ENCODE results near the gene MSL2. TPM values are rescaled to one million over a fixed set of nuclear protein-coding genes. Genes with fewer than 3 reads are reported as not detected.
"Not testable (repeated sequence)": the region's sequence is repeated elsewhere in the genome, so short reads cannot be mapped to it uniquely, and the experiment has no call there.

MSL2 gene
- total RNA-seq, 2 experiments from 2014 or later = 39.5 to 48.3 TPM

GRCh38 chr3:136192195-136192594 lies 3.9 kb downstream of the MSL2 start:
- CTCF ChIA-PET = interaction anchor here (0.6 kb wide), 1 partner anchor 130 kb away, joined by 3 read pairs; no protein-coding TSS in a partner anchor
- Mint-ChIP-seq H3K27ac (peak overlapping the region; percentile 98), H3K36me3 (ENCODE audit: low read depth) (peaks cover 45% of the 10 kb centered on the region), H3K4me1 (peaks cover 55% of the 10 kb centered on the region), H3K4me3 (peak overlapping the region; percentile 100)
- DNase-seq; H3K9me3 Mint-ChIP-seq (ENCODE audit: low read depth); ATAC-seq; H3K27me3 Mint-ChIP-seq; POLR2A ChIA-PET: not testable (repeated sequence)
- intact Hi-C loops (cut with DNase I, micrococcal nuclease) = loop anchor here (2.0 to 10.0 kb wide), 4 partner anchors 21 to 1983 kb away; partner anchors contain the start of gene DBR1 (in 1 of the 2)

GRCh38 chr3:136189859-136190617 lies 6.1 kb downstream of the MSL2 start:
- ATAC-seq = no peak
- peak overlapping the region; percentile 100 for H3K4me3 Mint-ChIP-seq
- H3K4me1 Mint-ChIP-seq = peaks cover 74% of the 10 kb centered on the region
- intact Hi-C loops (cut with DNase I, micrococcal nuclease) = loop anchor here (5.0 to 10.0 kb wide), 2 partner anchors 38 to 1985 kb away; partner anchors contain the start of gene DBR1 (in 1 of the 2)
- H3K36me3 Mint-ChIP-seq (ENCODE audit: low read depth) = peaks cover 48% of the 10 kb centered on the region
- ChIA-PET POLR2A (interaction anchor here (0.6 to 0.8 kb wide), 2 partner anchors 19 to 563 kb away, joined by 4 to 6 read pairs; no protein-coding TSS in a partner anchor), CTCF (interaction anchor here (1.1 to 1.3 kb wide), 3 partner anchors 17 to 44 kb away, joined by 3 read pairs; no protein-coding TSS in a partner anchor)
- H3K27ac Mint-ChIP-seq = peak overlapping the region; percentile 77
- no peaks in the 10 kb centered on the region for H3K9me3 Mint-ChIP-seq (ENCODE audit: low read depth)
- no peaks in the 10 kb centered on the region for H3K27me3 Mint-ChIP-seq
- DNase-seq = no peak

DNA sequence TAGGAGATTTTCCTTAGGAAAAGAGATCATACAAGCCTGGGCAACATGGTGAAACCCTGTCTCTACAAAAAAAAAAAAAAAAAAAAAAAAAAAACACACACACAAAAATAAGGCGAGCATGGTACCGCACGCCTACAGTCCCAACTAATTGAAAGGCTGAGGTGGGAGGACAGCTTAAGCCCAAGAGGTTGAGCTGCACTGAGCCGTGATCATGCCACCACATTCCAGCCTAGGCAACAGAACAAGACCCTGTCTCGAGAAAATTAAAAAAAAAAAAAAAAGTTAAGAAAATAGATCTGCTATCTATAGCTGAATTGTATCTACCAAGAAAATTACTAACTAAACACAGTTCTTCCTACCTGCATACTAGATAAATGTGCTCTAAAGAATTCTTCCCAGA lies 7.1 kb downstream of the MSL2 start:
- peak overlapping the region; percentile 48 for H3K4me3 Mint-ChIP-seq
- H3K9me3 Mint-ChIP-seq (ENCODE audit: low read depth) = no peaks in the 10 kb centered on the region
- ChIA-PET CTCF (interaction anchor here (0.7 to 1.1 kb wide), 2 partner anchors 33 to 41 kb away, joined by 3 read pairs; no protein-coding TSS in a partner anchor), POLR2A (interaction anchor here (0.8 kb wide), 1 partner anchor 18 kb away, joined by 4 read pairs; no protein-coding TSS in a partner anchor)
- peaks cover 82% of the 10 kb centered on the region for H3K4me1 Mint-ChIP-seq
- intact Hi-C loops (cut with DNase I, micrococcal nuclease) = no loop called here
- H3K36me3 Mint-ChIP-seq (ENCODE audit: low read depth) = peaks cover 38% of the 10 kb centered on the region
- DNase-seq (no peak), ATAC-seq (no peak)
- H3K27ac Mint-ChIP-seq = peak overlapping the region; percentile 47
- H3K27me3 Mint-ChIP-seq = no peaks in the 10 kb centered on the region

GRCh38 chr3:136187868-136188267 lies 8.3 kb downstream of the MSL2 start:
- Mint-ChIP-seq H3K27ac (no peak overlapping the region), H3K4me1 (peaks cover 93% of the 10 kb centered on the region), H3K36me3 (ENCODE audit: low read depth) (peaks cover 28% of the 10 kb centered on the region), H3K9me3 (ENCODE audit: low read depth) (no peaks in the 10 kb centered on the region), H3K27me3 (no peaks in the 10 kb centered on the region), H3K4me3 (no peak overlapping the region)
- CTCF ChIA-PET = interaction anchor here (1.0 kb wide), 1 partner anchor 16 kb away, joined by 5 read pairs; no protein-coding TSS in a partner anchor
- intact Hi-C loops (cut with DNase I, micrococcal nuclease) = no loop called here
- no peak for DNase-seq
- POLR2A ChIA-PET = interaction anchor here (0.6 to 0.8 kb wide), 2 partner anchors 9 to 565 kb away, joined by 4 to 8 read pairs; no protein-coding TSS in a partner anchor
- ATAC-seq = no peak

GRCh38 chr3:136186846-136187245 lies 9.3 kb downstream of the MSL2 start:
- H3K4me3 Mint-ChIP-seq = no peak overlapping the region
- H3K27me3 Mint-ChIP-seq = no peaks in the 10 kb centered on the region
- no peaks in the 10 kb centered on the region for H3K9me3 Mint-ChIP-seq (ENCODE audit: low read depth)
- ChIA-PET POLR2A (no interaction called here), CTCF (interaction anchor here (1.1 kb wide), 1 partner anchor 11 kb away, joined by 3 read pairs; no protein-coding TSS in a partner anchor)
- H3K36me3 Mint-ChIP-seq (ENCODE audit: low read depth) = peaks cover 19% of the 10 kb centered on the region
- H3K4me1 Mint-ChIP-seq = peaks cover 93% of the 10 kb centered on the region
- H3K27ac Mint-ChIP-seq = no peak overlapping the region
- DNase-seq (no peak), ATAC-seq (no peak)
- intact Hi-C loops (cut with DNase I, micrococcal nuclease) = no loop called here

GRCh38 chr3:136186344-136186743 lies 9.8 kb downstream of the MSL2 start:
- DNase-seq = peak; percentile 32
- Mint-ChIP-seq H3K27me3 (no peaks in the 10 kb centered on the region), H3K4me1 (peaks cover 91% of the 10 kb centered on the region), H3K9me3 (ENCODE audit: low read depth) (no peaks in the 10 kb centered on the region), H3K4me3 (no peak overlapping the region), H3K27ac (peak overlapping the region; percentile 34), H3K36me3 (ENCODE audit: low read depth) (peaks cover 14% of the 10 kb centered on the region)
- POLR2A ChIA-PET = no interaction called here
- peak; percentile 34 for ATAC-seq
- CTCF ChIA-PET = interaction anchor here (1.1 kb wide), 1 partner anchor 11 kb away, joined by 3 read pairs; no protein-coding TSS in a partner anchor
- intact Hi-C loops (cut with DNase I, micrococcal nuclease) = no loop called here

- peaks cover 4% of the 10 kb centered on the region for H3K36me3 Mint-ChIP-seq (ENCODE audit: low read depth)
- H3K4me3 Mint-ChIP-seq = no peak overlapping the region
- no peak for ATAC-seq
These were observed 11.4 kb downstream of the MSL2 start for GRCh38 chr3:136184703-136185102.

DNA sequence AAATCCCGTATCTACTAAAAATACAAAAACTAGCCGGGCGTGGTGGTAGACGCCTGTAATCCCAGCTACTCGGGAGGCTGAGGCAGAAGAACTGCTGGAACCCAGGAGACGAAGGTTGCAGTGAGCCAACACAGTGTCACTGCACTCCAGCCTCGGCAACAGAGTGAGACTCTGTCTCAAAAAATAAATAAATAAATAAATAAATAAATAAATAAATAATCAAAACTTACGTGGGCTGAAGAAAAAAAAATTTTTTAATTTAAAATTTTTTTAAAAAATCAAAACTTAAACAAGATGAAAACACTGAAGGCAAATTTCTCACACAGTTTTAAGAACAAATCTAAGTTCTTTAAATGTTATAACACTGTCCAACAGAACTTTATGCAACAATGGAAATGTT lies 14.4 kb downstream of the MSL2 start:
- no peak overlapping the region for H3K4me3 Mint-ChIP-seq
- H3K27me3 Mint-ChIP-seq = no peaks in the 10 kb centered on the region
- peaks cover 77% of the 10 kb centered on the region for H3K4me1 Mint-ChIP-seq
- peaks cover 6% of the 10 kb centered on the region for H3K36me3 Mint-ChIP-seq (ENCODE audit: low read depth)
- intact Hi-C loops (cut with DNase I, micrococcal nuclease) = no loop called here
- ATAC-seq (no peak), DNase-seq (no peak)
- H3K27ac Mint-ChIP-seq = no peak overlapping the region
- no peaks in the 10 kb centered on the region for H3K9me3 Mint-ChIP-seq (ENCODE audit: low read depth)
- ChIA-PET CTCF (interaction anchor here (0.7 to 1.3 kb wide), 4 partner anchors 10 to 103 kb away, joined by 3 to 4 read pairs (median 4); no protein-coding TSS in a partner anchor), POLR2A (interaction anchor here (1.2 kb wide), 1 partner anchor 10 kb away, joined by 4 read pairs; no protein-coding TSS in a partner anchor)

More at GRCh38 chr3:136184703-136185102, 11.4 kb downstream of the MSL2 start:
- POLR2A ChIA-PET = no interaction called here
- DNase-seq = no peak
- H3K27me3 Mint-ChIP-seq = no peaks in the 10 kb centered on the region
- peaks cover 85% of the 10 kb centered on the region for H3K4me1 Mint-ChIP-seq
- H3K9me3 Mint-ChIP-seq (ENCODE audit: low read depth) = no peaks in the 10 kb centered on the region
- intact Hi-C loops (cut with DNase I, micrococcal nuclease) = no loop called here
- no peak overlapping the region for H3K27ac Mint-ChIP-seq
- CTCF ChIA-PET = interaction anchor here (0.6 to 1.1 kb wide), 3 partner anchors 10 to 1982 kb away, joined by 3 read pairs; no protein-coding TSS in a partner anchor

GRCh38 chr3:136177876-136178275 lies 18.3 kb downstream of the MSL2 start:
- H3K27ac Mint-ChIP-seq = no peak overlapping the region
- no peaks in the 10 kb centered on the region for H3K27me3 Mint-ChIP-seq
- DNase-seq = no peak
- intact Hi-C loops (cut with DNase I, micrococcal nuclease) = loop anchor here in 1 of 2 experiments (5.0 kb wide), 1 partner anchor 101 kb away; no protein-coding TSS in a partner anchor
- CTCF ChIA-PET = no interaction called here
- H3K4me3 Mint-ChIP-seq = no peak overlapping the region
- POLR2A ChIA-PET = no interaction called here
- no peaks in the 10 kb centered on the region for H3K9me3 Mint-ChIP-seq (ENCODE audit: low read depth)
- H3K4me1 Mint-ChIP-seq = peaks cover 56% of the 10 kb centered on the region
- ATAC-seq = peak; percentile 40
- peaks cover 7% of the 10 kb centered on the region for H3K36me3 Mint-ChIP-seq (ENCODE audit: low read depth)

DNA sequence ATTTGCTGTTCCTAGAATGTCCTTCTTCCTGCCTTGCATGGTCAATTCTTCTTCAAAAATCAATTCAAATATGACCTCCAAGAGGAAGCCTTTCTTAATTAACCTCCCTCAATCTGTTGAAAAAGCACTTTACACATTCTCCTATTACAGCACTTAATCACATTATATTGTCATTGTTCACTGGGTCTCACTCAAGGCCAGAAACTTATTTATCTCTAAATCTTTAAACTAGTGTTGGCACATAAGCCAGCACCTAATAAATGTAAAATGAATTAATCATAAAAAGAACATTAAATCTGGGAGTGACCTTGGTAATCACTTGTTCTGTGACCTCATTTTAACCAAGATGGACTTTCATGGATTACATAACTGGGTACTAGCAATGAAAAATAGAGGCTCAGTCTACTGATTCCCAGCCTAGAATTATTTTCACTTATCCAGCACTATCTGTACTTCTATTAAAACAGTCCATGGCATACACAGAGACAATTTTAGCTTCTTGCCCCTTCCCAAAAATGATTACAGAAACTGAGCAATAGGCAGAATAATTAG lies 22.1 kb downstream of the MSL2 start:
- peaks cover 7% of the 10 kb centered on the region for H3K36me3 Mint-ChIP-seq (ENCODE audit: low read depth)
- H3K27ac Mint-ChIP-seq = peak overlapping the region; percentile 30
- DNase-seq (no peak), ATAC-seq (no peak)
- no peaks in the 10 kb centered on the region for H3K9me3 Mint-ChIP-seq (ENCODE audit: low read depth)
- ChIA-PET POLR2A (interaction anchor here (0.7 kb wide), 1 partner anchor 7 kb away, joined by 3 read pairs; no protein-coding TSS in a partner anchor), CTCF (no interaction called here)
- no peak overlapping the region for H3K4me3 Mint-ChIP-seq
- H3K4me1 Mint-ChIP-seq = peaks cover 27% of the 10 kb centered on the region
- H3K27me3 Mint-ChIP-seq = no peaks in the 10 kb centered on the region
- intact Hi-C loops (cut with DNase I, micrococcal nuclease) = no loop called here

GRCh38 chr3:136171097-136171542 lies 25.0 kb downstream of the MSL2 start:
- Mint-ChIP-seq H3K36me3 (ENCODE audit: low read depth) (peaks cover 7% of the 10 kb centered on the region), H3K4me3 (no peak overlapping the region), H3K4me1 (peaks cover 39% of the 10 kb centered on the region), H3K9me3 (ENCODE audit: low read depth) (no peaks in the 10 kb centered on the region), H3K27ac (no peak overlapping the region), H3K27me3 (no peaks in the 10 kb centered on the region)
- CTCF ChIA-PET = interaction anchor here (0.5 to 1.9 kb wide), 8 partner anchors 10 to 1900 kb away, joined by 3 to 5 read pairs (median 3); no protein-coding TSS in a partner anchor
- ATAC-seq (peak; percentile 92), DNase-seq (peak; percentile 41)
- intact Hi-C loops (cut with DNase I, micrococcal nuclease) = loop anchor here (1.0 to 2.0 kb wide), 3 partner anchors 12 to 22 kb away; no protein-coding TSS in a partner anchor
- POLR2A ChIA-PET = interaction anchor here (0.6 to 1.3 kb wide), 5 partner anchors 11 to 25 kb away, joined by 3 to 11 read pairs (median 4); partner anchors contain the start of gene MSL2
